Testis (tissue), 3 donors: ENCODE data around the gene MANF. TPM values are rescaled to one million over a fixed set of nuclear protein-coding genes. Genes with fewer than 3 reads are reported as not detected.

Experiments used
- DNase-seq: peaks from one replicate; pipeline ENCODE4 v3.0.0-alpha.2; 2019
- H3K27ac ChIP-seq, 2 donors: fragments of 200-600 bp; sonication (generic); one replicate each; pipeline ENCODE4 v1.5.1; 2019
- H3K27me3 ChIP-seq: fragments of 200-600 bp; sonication (generic); one replicate; pipeline ENCODE4 v1.5.1; 2019
- H3K36me3 ChIP-seq: fragments of 200-600 bp; sonication (generic); one replicate; pipeline ENCODE4 v1.5.1; 2017; ENCODE audit warnings: low read depth; ENCODE audit errors: missing control alignments
- H3K4me1 ChIP-seq: fragments of 200-600 bp; sonication (generic); one replicate; pipeline ENCODE4 v1.5.1; 2019
- H3K4me3 ChIP-seq, 2 donors: fragments of 200-600 bp; sonication (generic); one replicate each; pipeline ENCODE4 v1.5.1; 2017 to 2019
- H3K9me3 ChIP-seq: fragments of 200-600 bp; sonication (generic); one replicate; pipeline ENCODE4 v1.5.1; 2017
- CTCF ChIP-seq, 3 experiments: fragments of 450-650 bp in 2 of 3; fragments of 200-600 bp in 1 of 3; sonication (generic) in 1 of 3; IDR thresholded peaks; one replicate each; pipeline ENCODE4 v1.5.1; 2016 to 2019; ENCODE audit warnings: antibody characterized with exemption in 3 of 3, mild to moderate bottlenecking in 2 of 3, moderate library complexity in 1 of 3
- POLR2A ChIP-seq: fragments of 450-650 bp; IDR thresholded peaks from one replicate; pipeline ENCODE4 v1.6.1; 2017; ENCODE audit warnings: antibody characterized with exemption, mild to moderate bottlenecking, moderate library complexity
- WGBS, 2 donors: methylation state at CpG; one replicate each; pipeline ENCODE4 v1.1.5; 2018; 5-methylcytosine and 5-hydroxymethylcytosine counted together
- intact Hi-C: fragments of 100-400 bp; cut with DNase I; formaldehyde crosslinking; loops from one replicate; pipeline ENCODE4 v1.15.1; 2023; ENCODE audit warnings: low total_unique reads
- polyA plus RNA-seq: library from polyadenylated mRNA; stranded (reverse); fragments of 350-450 nt; fragmentation: Illumina TruSeq; extraction: RNeasy Lipid Tissue Mini Kit (QIAGEN cat#74804); gene quantifications from one replicate; pipeline ENCODE4 v1.2.3, GENCODE V29; 2014; ENCODE audit warnings: low read depth, low replicate concordance; ENCODE audit not compliant: insufficient read depth
- total RNA-seq, 2 donors: library from RNA; depleted of rRNA; stranded (reverse); fragments of >200 nt; gene quantifications; one replicate each; pipeline ENCODE4 v1.2.3, GENCODE V29; 2016

MANF gene
- total and polyA plus RNA-seq, 3 donors from 2014 or later = 48.6 to 167 (median 62.8) TPM

- TF ChIP-seq POLR2A = no peak
- no peak for TF ChIP-seq CTCF (IDR thresholded peaks at IDR 0.05)
- H3K9me3 ChIP-seq = no peaks in the 10 kb centered on the region
- DNase-seq = no peak
- H3K4me1 ChIP-seq = no peaks in the 10 kb centered on the region
- intact Hi-C loops = no loop called here
- no peak overlapping the region for H3K4me3 ChIP-seq
- no peaks in the 10 kb centered on the region for H3K27me3 ChIP-seq
- no peak overlapping the region for H3K27ac ChIP-seq
- H3K36me3 ChIP-seq = no peaks in the 10 kb centered on the region
Observed at GRCh38 chr3:51375136-51375535, 10.0 kb upstream of the MANF start.

GRCh38 chr3:51375571-51375970, 9.5 kb upstream of the MANF start:
- no peak for TF ChIP-seq POLR2A
- no peak for TF ChIP-seq CTCF (IDR thresholded peaks at IDR 0.05)
- H3K4me3 ChIP-seq = no peak overlapping the region
- no peak overlapping the region for H3K27ac ChIP-seq
- no peaks in the 10 kb centered on the region for H3K27me3 ChIP-seq
- intact Hi-C loops = no loop called here
- H3K9me3 ChIP-seq = no peaks in the 10 kb centered on the region
- H3K4me1 ChIP-seq = no peaks in the 10 kb centered on the region
- no peaks in the 10 kb centered on the region for H3K36me3 ChIP-seq
- WGBS, 2 donors = 83 to 87% methylated on average over 8 of the region's 8 CpGs
- no peak for DNase-seq

GRCh38 chr3:51378065-51378464, 7.0 kb upstream of the MANF start:
- Histone ChIP-seq H3K27me3 (no peaks in the 10 kb centered on the region), H3K36me3 (no peaks in the 10 kb centered on the region), H3K4me1 (no peaks in the 10 kb centered on the region), H3K9me3 (no peaks in the 10 kb centered on the region), H3K27ac (no peak overlapping the region), H3K4me3 (no peak overlapping the region)
- no peak for TF ChIP-seq CTCF (IDR thresholded peaks at IDR 0.05)
- no peak for TF ChIP-seq POLR2A
- no peak for DNase-seq
- intact Hi-C loops = no loop called here
- WGBS, 2 donors = 82 to 97% methylated on average over 5 of the region's 5 CpGs

GRCh38 chr3:51378726-51379125, 6.4 kb upstream of the MANF start:
- H3K9me3 ChIP-seq = no peaks in the 10 kb centered on the region
- H3K4me1 ChIP-seq = peaks cover 1% of the 10 kb centered on the region
- intact Hi-C loops = no loop called here
- H3K4me3 ChIP-seq = no peak overlapping the region
- H3K27ac ChIP-seq = no peak overlapping the region
- DNase-seq = no peak
- 78 to 100% methylated on average over 2 of the region's 2 CpGs for WGBS, 2 donors
- no peaks in the 10 kb centered on the region for H3K36me3 ChIP-seq
- no peaks in the 10 kb centered on the region for H3K27me3 ChIP-seq
- TF ChIP-seq POLR2A (no peak), CTCF (IDR thresholded peaks at IDR 0.05) (no peak)

GRCh38 chr3:51379301-51379700, 5.8 kb upstream of the MANF start:
- Histone ChIP-seq H3K4me3 (no peak overlapping the region), H3K9me3 (no peaks in the 10 kb centered on the region), H3K4me1 (peaks cover 7% of the 10 kb centered on the region), H3K27me3 (no peaks in the 10 kb centered on the region), H3K27ac (no peak overlapping the region), H3K36me3 (no peaks in the 10 kb centered on the region)
- intact Hi-C loops = no loop called here
- 61 to 84% methylated on average over 2 to 8 of the region's 8 CpGs for WGBS, 2 donors
- TF ChIP-seq POLR2A = no peak
- TF ChIP-seq CTCF (IDR thresholded peaks at IDR 0.05) = no peak
- DNase-seq = no peak
